Left lobe of liver (tissue), 2 donors: Measurements from ENCODE around the gene OIT3. TPM values are rescaled to one million over a fixed set of nuclear protein-coding genes. Genes with fewer than 3 reads are reported as not detected.
A peak's percentile ranks its signal among the peaks of the same experiment; 100 is the strongest.

Source experiments
- ATAC-seq: fragments of 200-7000 bp; cut with Tn5 transposase; one replicate; pipeline ENCODE4 v1.9.1; 2020; ENCODE audit warnings: mild to moderate bottlenecking, moderate library complexity
- DNase-seq: peaks from one replicate; pipeline ENCODE4 v3.0.0-alpha.2; 2020; ENCODE audit warnings: low spot score
- total RNA-seq: library from RNA; stranded (reverse); gene quantifications from one replicate; pipeline ENCODE4 v1.2.1, GENCODE V29; 2021
- donor health status: DM: no; HTN: no; CAD: no; lungs with moderate emphysema.
- donor health status: DM: no; HTN: yes; CAD: no.

OIT3 gene
- 25.2 TPM for total RNA-seq

DNA sequence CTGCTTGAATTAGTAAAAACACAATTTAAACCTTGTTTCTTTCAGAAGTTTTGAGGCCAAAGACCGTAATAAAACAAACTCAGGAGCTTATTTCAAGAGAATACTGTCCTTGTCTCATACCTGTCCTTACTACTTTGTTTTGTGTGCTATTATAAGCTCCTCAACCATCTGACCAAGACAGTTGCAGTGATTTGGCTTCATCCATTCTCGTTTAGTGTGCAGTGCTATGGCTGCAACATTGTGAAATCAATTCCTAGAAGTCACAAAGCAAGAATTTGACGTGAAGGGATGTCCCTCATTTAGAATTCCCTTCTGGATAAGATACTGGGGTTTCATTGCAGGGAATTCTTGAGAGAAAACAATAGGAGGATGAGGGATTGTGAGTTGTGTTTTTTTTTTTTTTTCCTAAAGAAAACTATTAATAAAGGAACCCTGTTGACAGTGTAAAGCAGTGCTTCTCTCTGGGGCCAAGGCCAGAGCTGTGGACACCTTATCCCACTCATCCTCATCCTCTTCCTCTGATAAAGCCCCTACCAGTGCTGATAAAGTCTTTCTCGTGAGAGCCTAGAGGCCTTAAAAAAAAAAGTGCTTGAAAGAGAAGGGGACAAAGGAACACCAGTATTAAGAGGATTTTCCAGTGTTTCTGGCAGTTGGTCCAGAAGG, at the start of gene OIT3:
TSS of gene OIT3 (plus strand) at position 604 of the 663 bp plus-strand sequence. CDS start 60 bp downstream, outside the sequence.
- peak; percentile 58 for ATAC-seq
- DNase-seq: no peak

GRCh38 chr10:72846238-72846637, 47.3 kb upstream of the OIT3 start:
- ATAC-seq (no peak), DNase-seq (no peak)

- ATAC-seq (peak; percentile 34), DNase-seq (no peak)
These were observed 45.9 kb upstream of the OIT3 start for GRCh38 chr10:72847681-72848080.

GRCh38 chr10:72850861-72851260, 42.7 kb upstream of the OIT3 start:
- no peak for ATAC-seq
- DNase-seq: no peak

DNA sequence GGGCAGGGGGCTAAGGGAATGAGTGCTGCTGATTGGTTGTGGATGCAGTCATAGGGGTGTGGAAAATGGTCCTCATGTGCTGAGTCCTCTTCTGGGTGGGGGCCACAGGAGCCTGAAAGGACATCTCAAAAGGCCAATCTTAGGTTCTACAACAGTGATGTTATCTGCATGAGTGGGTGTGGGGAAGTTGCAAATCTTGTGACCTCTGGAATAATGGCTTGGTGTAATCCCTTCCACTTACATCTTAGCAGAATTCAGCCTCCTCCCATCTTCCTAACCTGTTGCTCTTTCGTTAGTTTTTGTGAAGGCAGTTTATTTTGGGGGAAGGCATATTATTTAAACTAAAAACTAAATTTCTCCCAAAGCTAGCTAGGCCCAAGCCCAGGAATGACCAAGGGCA, 42.0 kb upstream of the OIT3 start:
- no peak for DNase-seq

DNA sequence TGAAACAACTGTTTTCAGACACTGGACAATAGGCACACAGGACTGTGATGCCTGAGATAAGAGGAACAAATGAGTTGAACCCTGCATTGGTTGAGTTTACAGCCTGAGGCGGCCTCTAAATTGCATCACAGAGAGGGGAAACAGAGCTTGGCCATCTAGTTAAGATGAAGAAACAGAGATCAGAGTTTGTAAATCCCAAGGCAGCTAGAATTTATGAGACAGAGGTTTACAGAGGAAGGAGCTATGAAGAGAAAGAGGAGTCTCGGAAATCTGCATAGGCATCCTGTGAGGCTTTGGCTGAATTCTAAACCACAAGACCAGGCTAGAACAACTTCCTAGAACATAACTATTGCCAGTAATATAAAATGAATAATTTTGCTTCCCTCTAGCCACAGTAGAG, 41.0 kb upstream of the OIT3 start:
- DNase-seq (no peak), ATAC-seq (no peak)

More for the DNA sequence above, 42.0 kb upstream of the OIT3 start:
- ATAC-seq: no peak

- ATAC-seq: no peak
- no peak for DNase-seq
These were observed 38.4 kb upstream of the OIT3 start for GRCh38 chr10:72855129-72855528.

DNA sequence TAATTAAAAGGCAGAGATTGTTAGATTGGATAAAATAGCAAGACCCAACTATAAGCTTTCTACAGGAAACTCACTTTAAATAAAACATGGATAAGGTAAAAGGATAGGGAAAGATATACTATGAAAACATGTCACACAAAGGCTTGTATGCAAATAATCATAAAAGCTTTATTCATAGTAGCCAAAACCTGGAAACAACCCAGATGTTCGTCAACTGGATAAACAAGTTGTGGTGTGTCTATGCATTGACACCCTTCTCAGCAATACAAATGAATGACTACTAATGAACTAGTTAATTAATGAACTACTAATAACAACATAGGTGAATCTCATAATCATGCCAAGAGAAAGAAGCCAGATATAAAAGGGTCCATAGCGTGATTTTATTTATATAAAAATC, 37.7 kb upstream of the OIT3 start:
- ATAC-seq (no peak), DNase-seq (no peak)

DNA sequence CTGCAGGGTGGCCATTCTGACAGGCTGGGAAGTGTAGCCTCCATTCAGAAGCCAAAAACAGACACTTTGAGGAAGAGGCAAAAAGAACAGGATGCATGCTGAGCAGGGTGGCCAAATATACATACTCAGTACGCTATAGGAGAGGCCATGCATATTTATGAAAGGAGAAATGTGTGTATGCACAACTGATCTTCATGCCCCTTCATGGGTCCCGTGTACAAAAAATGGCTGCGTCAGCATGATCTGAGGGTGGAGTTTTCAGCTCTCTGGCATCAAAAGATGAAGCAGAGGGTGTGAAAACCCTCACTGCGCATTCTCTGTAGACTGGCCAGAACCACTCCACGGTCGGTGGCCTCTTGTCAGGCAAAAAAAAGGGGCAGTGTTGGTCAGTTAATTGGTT, 35.5 kb upstream of the OIT3 start:
- DNase-seq: no peak
- ATAC-seq: no peak

GRCh38 chr10:72862957-72863356, 30.6 kb upstream of the OIT3 start:
- ATAC-seq (no peak), DNase-seq (no peak)

- ATAC-seq: peak; percentile 82
- no peak for DNase-seq
These were observed 18.1 kb upstream of the OIT3 start for GRCh38 chr10:72875250-72876055.

- DNase-seq: no peak
- no peak for ATAC-seq
These were observed 14.3 kb upstream of the OIT3 start for GRCh38 chr10:72879245-72879644.

- ATAC-seq (no peak), DNase-seq (no peak)
These were observed 12.2 kb upstream of the OIT3 start for GRCh38 chr10:72881291-72881690.

GRCh38 chr10:72883861-72884260, 9.7 kb upstream of the OIT3 start:
- ATAC-seq: no peak

GRCh38 chr10:72885953-72886352, 7.6 kb upstream of the OIT3 start:
- no peak for ATAC-seq
- DNase-seq: no peak

More at GRCh38 chr10:72883861-72884260, 9.7 kb upstream of the OIT3 start:
- no peak for DNase-seq

GRCh38 chr10:72886621-72887020, 6.9 kb upstream of the OIT3 start:
- DNase-seq (no peak), ATAC-seq (no peak)

DNA sequence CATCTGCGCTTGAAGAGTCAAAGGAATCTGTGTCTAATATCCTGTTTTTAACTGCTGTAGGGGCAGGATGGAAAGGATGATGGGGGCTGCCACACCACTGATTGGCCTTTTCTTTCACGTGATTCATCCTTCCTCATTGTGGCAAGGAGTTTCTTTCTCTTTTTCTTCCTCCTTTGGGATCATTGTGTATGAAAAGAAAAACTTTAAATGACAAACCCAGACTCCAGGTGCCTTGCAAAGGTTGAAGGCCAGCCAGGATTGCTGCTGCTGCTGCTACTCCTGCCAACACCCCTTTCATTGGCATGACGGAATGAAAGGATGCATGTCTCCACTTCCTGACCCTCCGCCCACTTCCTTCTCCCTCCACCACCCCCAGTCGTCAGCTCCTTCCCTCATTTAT, 6.5 kb upstream of the OIT3 start:
- DNase-seq: no peak
- peak; percentile 19 for ATAC-seq

DNA sequence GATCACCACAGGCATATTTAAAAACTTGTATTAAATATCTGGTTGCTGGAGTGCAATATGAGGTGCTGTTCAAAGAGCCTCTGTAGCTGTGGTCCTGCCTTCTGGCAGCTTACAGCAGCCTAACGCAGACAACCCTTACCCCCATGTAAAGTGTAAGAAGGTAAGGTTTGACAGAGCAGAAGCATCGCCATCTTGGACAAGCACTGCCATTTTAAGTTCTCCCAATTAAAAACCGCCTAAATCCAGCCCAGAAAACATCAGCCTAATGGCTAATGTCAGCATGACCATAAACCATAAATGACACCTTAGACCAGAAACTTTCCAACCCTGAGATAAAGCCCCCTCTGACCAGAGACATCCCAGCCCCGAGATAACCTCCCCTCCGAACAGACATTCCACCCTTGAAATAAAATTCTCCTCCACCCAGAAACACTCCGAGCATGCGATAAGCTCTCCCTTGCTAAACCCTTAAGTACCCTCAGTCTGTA, 5.3 kb upstream of the OIT3 start:
- no peak for DNase-seq
- ATAC-seq: no peak

GRCh38 chr10:72889391-72889831, 4.1 kb upstream of the OIT3 start:
- ATAC-seq: no peak
- no peak for DNase-seq

GRCh38 chr10:72890086-72890485, 3.5 kb upstream of the OIT3 start:
- no peak for ATAC-seq
- DNase-seq: no peak

- no peak for DNase-seq
- no peak for ATAC-seq
These were observed 1.8 kb downstream of the OIT3 start for GRCh38 chr10:72895236-72895850.

DNA sequence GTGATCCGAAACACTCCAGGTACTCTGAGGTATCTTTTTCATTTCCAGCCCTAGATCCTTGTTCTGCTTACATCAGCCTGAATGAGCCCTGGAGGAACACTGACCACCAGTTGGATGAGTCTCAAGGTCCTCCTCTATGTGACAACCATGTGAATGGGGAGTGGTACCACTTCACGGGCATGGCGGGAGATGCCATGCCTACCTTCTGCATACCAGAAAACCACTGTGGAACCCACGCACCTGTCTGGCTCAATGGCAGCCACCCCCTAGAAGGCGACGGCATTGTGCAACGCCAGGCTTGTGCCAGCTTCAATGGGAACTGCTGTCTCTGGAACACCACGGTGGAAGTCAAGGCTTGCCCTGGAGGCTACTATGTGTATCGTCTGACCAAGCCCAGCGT, 5.1 kb downstream of the OIT3 start:
- no peak for ATAC-seq

More for the DNA sequence above, 5.1 kb downstream of the OIT3 start:
- DNase-seq: no peak
